ENCODE data around the gene MYLK. TPM values are rescaled to one million over a fixed set of nuclear protein-coding genes. Genes with fewer than 3 reads are reported as not detected.

The MYLK gene
- total and polyA plus RNA-seq, 9 of the 15 experiments (the other 6 are each of a cell fraction or from before 2014, with no cell fraction given) = 0.11 to 0.53 (median 0.18) TPM; not detected in 2

- no peak for FAIRE-seq
These were observed 227.4 kb downstream of the MYLK start for GRCh38 chr3:123656691-123657090.

More at GRCh38 chr3:123656691-123657090, 227.4 kb downstream of the MYLK start:
- no peak overlapping the region for H3K27ac ChIP-seq (ENCODE audit: extremely low read depth, low read depth, low read length)
- TF ChIP-seq NFIC (IDR thresholded peaks at IDR 0.05) (peak; percentile 49), CTCF (IDR thresholded peaks at IDR 0.05 in 2 of 3, conservative IDR thresholded peaks at IDR 0.05 in 1 of 3; ENCODE audit: insufficient read depth in 2 of 3, low read depth in 1 of 3, low read length in 3 of 3) (peak in 2 of 3 experiments; percentile 32 to 35; a peak in 1 of 6 replicates), IRF9 (tag; IDR thresholded peaks at IDR 0.05) (no peak), TSHZ1 (CRISPR knock-in tag; IDR thresholded peaks at IDR 0.05) (no peak), C11orf30 (IDR thresholded peaks at IDR 0.05; ENCODE audit: low read depth) (0 out of 2 replicates have a peak, but pooled peaks have one; percentile 5)
- no peak overlapping the region for H2AFZ ChIP-seq (ENCODE audit: low read depth, low read length)
- WGBS (ENCODE audit: insufficient coverage, low coverage, missing lambda C conversion rate) = 0% methylated on average over 2 of the region's 2 CpGs
- no peak overlapping the region for H3K4me3 ChIP-seq
- intact Hi-C loops (cut with micrococcal nuclease) = no loop called here
- ChIA-PET POLR2A (no interaction called here), CTCF (ENCODE audit: low intra/inter-chr PET ratio) (no interaction called here)
- H3K4me2 ChIP-seq (ENCODE audit: insufficient read depth, low read length) = no peak overlapping the region
- H3K9ac ChIP-seq (ENCODE audit: insufficient read depth in 1 of 2, low read depth in 2 of 2, low read length in 2 of 2) = no peak overlapping the region
- peaks cover 2% of the 10 kb centered on the region for H3K9me3 ChIP-seq (replicated peaks; ENCODE audit: control insufficient read depth, insufficient read depth, low read depth, low read length)
- peaks cover 0 to 2% of the 10 kb centered on the region in 2 experiments; a peak in 2 of 5 replicates for H3K27me3 ChIP-seq (ENCODE audit: control insufficient read depth in 2 of 2, insufficient read depth in 2 of 2, low read length in 2 of 2)
- peaks cover 7% of the 10 kb centered on the region; the same call in 1 of the 2 replicates for H4K20me1 ChIP-seq (replicated peaks; ENCODE audit: control insufficient read depth, insufficient read depth, low read length)
- H3K9me1 ChIP-seq (ENCODE audit: control insufficient read depth, insufficient read depth, low read length) = no peaks in the 10 kb centered on the region
- no TSS peak for BruUV-seq (replicated peaks)
- in situ Hi-C loops (cut with MboI) = no loop called here
- H3K36me3 ChIP-seq (ENCODE audit: control insufficient read depth, insufficient read depth, low read length) = no peaks in the 10 kb centered on the region
- no peaks in the 10 kb centered on the region for H3K79me2 ChIP-seq (ENCODE audit: control insufficient read depth, insufficient read depth, low read length)
- H3K4me1 ChIP-seq (replicated peaks in 1 of 2; ENCODE audit: control insufficient read depth in 2 of 2, insufficient read depth in 2 of 2, low read length in 2 of 2) = no peaks in the 10 kb centered on the region
- ATAC-seq = no peak
- peak in 3 of 4 experiments; percentile 15 to 30 (median 28) for DNase-seq (ENCODE audit: extremely low read depth in 1 of 4, low spot score in 3 of 4)

All from K562 (cell line).